ENCODE data around the gene ZC3H10. TPM values are rescaled to one million over a fixed set of nuclear protein-coding genes. Genes with fewer than 3 reads are reported as not detected.

The ZC3H10 gene
- total and polyA plus RNA-seq, 2 of the 8 experiments (the other 6 are each of a cell fraction or from before 2014, with no cell fraction given) = 4.0 to 11.2 TPM

DNA sequence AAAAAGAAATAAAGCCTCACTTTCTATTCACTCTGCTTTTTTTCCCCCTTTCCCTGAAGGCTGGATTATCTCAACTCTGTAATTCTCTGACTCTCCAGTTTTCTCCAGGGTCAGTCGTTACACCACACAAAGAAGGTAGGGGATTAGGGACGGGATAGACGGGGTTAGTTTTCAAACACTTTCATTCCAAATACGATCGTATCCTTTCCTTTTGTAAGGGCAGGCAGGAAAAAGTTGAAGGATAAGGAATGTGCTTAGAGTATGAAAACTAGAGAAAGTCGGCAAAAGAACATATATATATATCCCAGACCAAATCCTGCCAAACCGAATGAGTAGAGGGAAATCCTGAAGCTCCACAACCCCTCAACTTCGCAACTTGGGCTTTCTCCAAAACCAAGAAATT is 9.4 kb downstream of the ZC3H10 start:
- WGBS, 2 experiments (ENCODE audit: extremely low coverage in 1 of 2, insufficient coverage in 1 of 2, insufficient read length in 1 of 2, insufficient replicate concordance in 2 of 2, low coverage in 1 of 2, low lambda C conversion rate in 2 of 2, missing lambda C conversion rate in 1 of 2) = 7% methylated on average over 8 of the region's 8 CpGs; no CpG with 5 or more reads in 1 of the 2 experiments
- H2BK15ac ChIP-seq (ENCODE audit: low read length) = no peak overlapping the region
- no peak overlapping the region for H2AFZ ChIP-seq (ENCODE audit: low read length)
- H2BK120ac ChIP-seq (replicated peaks; ENCODE audit: low read depth, low read length) = no peak overlapping the region
- no peaks in the 10 kb centered on the region for H3K79me1 ChIP-seq (ENCODE audit: low read depth, low read length)
- no peak overlapping the region for H3K4ac ChIP-seq (replicated peaks; ENCODE audit: insufficient read length, low read depth, low read length)
- ChIA-PET POLR2A (ENCODE audit: partially characterized antibody) (interaction anchor here (0.6 to 5.3 kb wide), 15 partner anchors 9 to 139 kb away, joined by 3 to 161 read pairs (median 5); partner anchors contain the start of genes COQ10A, ERBB3, MYL6B and PA2G4), CTCF (ENCODE audit: partially characterized antibody) (interaction anchor here (0.6 to 5.4 kb wide), 14 partner anchors 8 to 133 kb away, joined by 3 to 46 read pairs (median 6); partner anchors contain the start of genes RNF41, SMARCC2 and ZC3H10)
- H4K91ac ChIP-seq (replicated peaks; ENCODE audit: insufficient read length, low read length) = no peak overlapping the region
- H3K4me3 ChIP-seq (ENCODE audit: extremely low read depth in 1 of 4, insufficient read depth in 2 of 4, low read depth in 3 of 4, low read length in 4 of 4) = peak overlapping the region; percentile 26 to 59 (median 34)
- H3K18ac ChIP-seq (ENCODE audit: extremely low read depth, low read length) = no peak overlapping the region
- H3K56ac ChIP-seq (replicated peaks; ENCODE audit: insufficient read length, low read depth, low read length) = no peak overlapping the region
- H3K79me2 ChIP-seq (ENCODE audit: control insufficient read depth in 1 of 2, insufficient read depth in 2 of 2, low read length in 2 of 2) = peaks cover 0 to 10% of the 10 kb centered on the region in 2 experiments; a peak in 1 of 4 replicates
- TF ChIP-seq ASH2L (IDR thresholded peaks at IDR 0.05; ENCODE audit: low read length) = peak; percentile 29
- TF ChIP-seq RFX5 (IDR thresholded peaks at IDR 0.05; ENCODE audit: borderline replicate concordance, low read depth, low read length) = no peak
- TF ChIP-seq TAF1 (IDR thresholded peaks at IDR 0.05; ENCODE audit: low read depth, low read length) = peak; percentile 60; the same call in 1 of the 2 replicates
- 0 out of 4 replicates have a peak, but pooled peaks of 1 of the 2 experiments have one; percentile 51 for TF ChIP-seq SIN3A (conservative IDR thresholded peaks at IDR 0.05 in 1 of 2, IDR thresholded peaks at IDR 0.05 in 1 of 2; ENCODE audit: low read depth in 1 of 2, low read length in 2 of 2)
- no peak overlapping the region for H2BK20ac ChIP-seq (ENCODE audit: low read length)
- DNase-seq (ENCODE audit: low read depth in 1 of 2, low spot score in 2 of 2) (no peak), FAIRE-seq (no peak)
- H3K4me1 ChIP-seq (replicated peaks in 1 of 4; ENCODE audit: control insufficient read depth in 3 of 4, insufficient read depth in 4 of 4, low read length in 3 of 4) = peaks cover 0 to 13% (median 5%) of the 10 kb centered on the region in 4 experiments; a peak in 5 of 7 replicates
- H2BK5ac ChIP-seq (ENCODE audit: low read depth, low read length) = no peak overlapping the region
- peaks cover 0 to 2% of the 10 kb centered on the region in 2 experiments for H4K20me1 ChIP-seq (replicated peaks in 1 of 2; ENCODE audit: control insufficient read depth in 1 of 2, insufficient read depth in 2 of 2, low read length in 2 of 2)
- H2AK5ac ChIP-seq (ENCODE audit: low read depth, low read length) = no peak overlapping the region
- no peaks in the 10 kb centered on the region; a peak in 1 of 4 replicates for H3K9me3 ChIP-seq (ENCODE audit: insufficient read depth in 2 of 2, low read depth in 1 of 2, low read length in 1 of 2)
- peaks cover 12% of the 10 kb centered on the region for H3K23me2 ChIP-seq (ENCODE audit: low read depth, low read length)
- H4K5ac ChIP-seq (ENCODE audit: insufficient read length, low read depth, low read length) = no peak overlapping the region
- H3K23ac ChIP-seq (ENCODE audit: insufficient read length) = no peak overlapping the region
- peak overlapping the region; percentile 70 for H3K27ac ChIP-seq (ENCODE audit: low read depth, low read length)
- H2BK12ac ChIP-seq (ENCODE audit: low read depth, low read length) = no peak overlapping the region
- H3K4me2 ChIP-seq (ENCODE audit: insufficient read depth in 1 of 2, low read depth in 2 of 2, low read length in 2 of 2) = peak overlapping the region; percentile 70 to 98
- H3K27me3 ChIP-seq (replicated peaks in 1 of 4; ENCODE audit: control insufficient read depth in 3 of 4, extremely low read depth in 1 of 4, insufficient read depth in 3 of 4, low read length in 3 of 4) = no peaks in the 10 kb centered on the region
- peaks cover 11 to 22% (median 18%) of the 10 kb centered on the region in 4 experiments for H3K36me3 ChIP-seq (ENCODE audit: control insufficient read depth in 2 of 4, insufficient read depth in 4 of 4, low read length in 3 of 4)
- H3K14ac ChIP-seq (ENCODE audit: insufficient read length) = no peak overlapping the region
- H3K9ac ChIP-seq (replicated peaks in 1 of 4; ENCODE audit: extremely low read depth in 1 of 4, low read depth in 3 of 4, low read length in 3 of 4) = peak overlapping the region in 3 of 4 experiments; percentile 42 to 79 (median 64); a peak in 5 of 7 replicates
- H4K8ac ChIP-seq (ENCODE audit: extremely low read depth, insufficient read depth, low read length) = no peak overlapping the region

All from H1 (cell line).